Measurements from ENCODE around the gene DLX4. TPM values are rescaled to one million over a fixed set of nuclear protein-coding genes. Genes with fewer than 3 reads are reported as not detected.
A peak's percentile ranks its signal among the peaks of the same experiment; 100 is the strongest.

The DLX4 gene
- total RNA-seq, 2 experiments from 2014 or later, result 0.23 TPM; not detected in 1

DNA sequence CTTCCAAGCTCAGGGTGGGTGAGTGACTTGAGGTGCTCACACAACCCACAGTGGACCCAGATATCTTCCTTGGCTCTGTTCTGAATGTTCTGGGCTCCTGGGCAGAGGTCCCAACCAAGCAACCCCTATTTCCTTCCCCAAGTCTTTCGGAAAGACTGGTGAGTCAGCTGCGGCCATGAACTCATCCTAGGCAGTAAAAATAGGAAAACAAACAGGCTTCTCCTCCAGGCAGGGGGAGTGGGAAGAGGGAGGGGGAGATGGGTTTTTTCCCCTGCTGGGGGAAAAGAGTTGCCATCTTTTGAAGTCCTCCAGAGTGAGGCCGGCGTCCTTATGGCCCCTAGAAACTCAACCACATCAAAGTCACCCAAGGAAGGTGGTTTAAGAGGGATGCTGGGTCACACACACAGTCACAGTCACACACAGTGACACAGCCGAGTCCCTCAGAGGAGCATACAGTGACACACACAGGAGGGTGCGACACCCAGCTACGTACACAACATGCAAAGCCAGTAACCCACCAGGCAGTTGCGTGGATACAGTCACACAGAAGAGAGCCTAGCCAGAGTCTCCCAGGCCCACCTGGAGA, 16.0 kb upstream of the DLX4 start:
- H3K4me1 Mint-ChIP-seq, result no peaks in the 10 kb centered on the region
- H3K36me3 Mint-ChIP-seq, result no peaks in the 10 kb centered on the region
- no peak for ATAC-seq
- CTCF ChIA-PET, result interaction anchor here (0.6 to 12.2 kb wide), 28 partner anchors 9 to 1127 kb away, joined by 3 to 273 read pairs (median 5); partner anchors contain the start of genes DLX3, DLX4 and NXPH3
- no peak for DNase-seq
- no peaks in the 10 kb centered on the region for H3K9me3 Mint-ChIP-seq (ENCODE audit: low read depth)
- H3K4me3 Mint-ChIP-seq, result no peak overlapping the region
- H3K27ac Mint-ChIP-seq, result no peak overlapping the region
- peaks cover 49% of the 10 kb centered on the region for H3K27me3 Mint-ChIP-seq

DNA sequence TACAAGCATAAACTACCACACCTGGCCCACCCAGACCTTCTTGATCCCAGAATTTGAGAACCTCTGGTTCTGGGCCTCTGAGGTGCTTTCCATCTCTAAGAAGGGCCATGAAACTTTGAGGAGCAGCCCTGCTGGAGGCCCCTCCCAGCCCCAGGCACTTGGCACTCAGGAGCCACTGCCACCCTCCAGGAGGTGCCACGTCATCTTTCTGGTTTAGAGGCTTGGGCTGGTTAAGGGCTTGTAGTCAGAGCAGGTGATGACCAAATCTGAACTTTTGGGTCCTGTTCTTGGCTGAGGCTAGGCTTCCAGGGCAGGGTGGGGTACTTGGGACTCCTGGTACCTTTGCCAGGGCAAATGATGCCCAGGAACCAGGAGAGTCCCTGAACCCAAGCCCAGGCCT, 13.8 kb upstream of the DLX4 start:
- H3K36me3 Mint-ChIP-seq, result no peaks in the 10 kb centered on the region
- ATAC-seq, result no peak

DNA sequence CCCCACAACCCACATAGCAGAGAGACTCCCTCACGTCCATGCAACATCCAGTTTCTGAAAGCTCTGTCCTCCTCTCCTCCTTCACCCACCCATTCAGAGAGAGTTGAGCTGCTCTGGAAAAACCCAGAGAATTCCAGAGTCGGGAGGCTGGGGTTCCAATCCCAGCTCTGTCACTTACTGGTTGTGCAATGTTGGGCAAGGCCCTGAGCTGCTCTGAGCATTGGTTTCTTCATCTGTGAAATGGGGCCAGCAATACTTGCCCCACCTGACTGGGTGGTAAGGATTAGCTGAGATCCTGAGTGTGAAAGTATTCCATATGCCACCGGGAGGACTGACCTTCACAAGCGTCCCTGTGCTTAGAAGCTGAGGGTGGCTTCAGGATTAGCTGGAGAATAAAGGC, 12.2 kb upstream of the DLX4 start:
- DNase-seq, result no peak
- Mint-ChIP-seq H3K9me3 (ENCODE audit: low read depth) (no peaks in the 10 kb centered on the region), H3K4me3 (no peak overlapping the region), H3K27me3 (peaks cover 45% of the 10 kb centered on the region), H3K36me3 (no peaks in the 10 kb centered on the region), H3K27ac (no peak overlapping the region), H3K4me1 (no peaks in the 10 kb centered on the region)
- CTCF ChIA-PET, result interaction anchor here (1.3 to 12.2 kb wide), 4 partner anchors 40 to 399 kb away, joined by 3 to 273 read pairs (median 5); partner anchors contain the start of gene DLX3
- no peak for ATAC-seq

More for the DNA sequence above, 13.8 kb upstream of the DLX4 start:
- Mint-ChIP-seq H3K4me3 (no peak overlapping the region), H3K27me3 (peaks cover 46% of the 10 kb centered on the region), H3K9me3 (ENCODE audit: low read depth) (no peaks in the 10 kb centered on the region), H3K27ac (no peak overlapping the region), H3K4me1 (no peaks in the 10 kb centered on the region)
- CTCF ChIA-PET, result interaction anchor here (12.2 kb wide), 1 partner anchor 42 kb away, joined by 273 read pairs; the partner anchor contains the start of gene DLX3
- no peak for DNase-seq

- H3K27me3 Mint-ChIP-seq, result peaks cover 43% of the 10 kb centered on the region
- no peak overlapping the region for H3K27ac Mint-ChIP-seq
- ATAC-seq, result no peak
- H3K36me3 Mint-ChIP-seq, result no peaks in the 10 kb centered on the region
- no peak for DNase-seq
- H3K4me1 Mint-ChIP-seq, result no peaks in the 10 kb centered on the region
- no peak overlapping the region for H3K4me3 Mint-ChIP-seq
- H3K9me3 Mint-ChIP-seq (ENCODE audit: low read depth), result no peaks in the 10 kb centered on the region
- CTCF ChIA-PET, result interaction anchor here (1.3 to 12.2 kb wide), 4 partner anchors 39 to 400 kb away, joined by 3 to 273 read pairs (median 5); partner anchors contain the start of gene DLX3
Measured at GRCh38 chr17:49957350-49957749, 11.6 kb upstream of the DLX4 start.

GRCh38 chr17:49958723-49959122, 10.3 kb upstream of the DLX4 start:
- Mint-ChIP-seq H3K9me3 (ENCODE audit: low read depth) (no peaks in the 10 kb centered on the region), H3K4me3 (no peak overlapping the region), H3K27ac (no peak overlapping the region), H3K36me3 (peaks cover 2% of the 10 kb centered on the region), H3K4me1 (peaks cover 6% of the 10 kb centered on the region), H3K27me3 (peaks cover 48% of the 10 kb centered on the region)
- DNase-seq (no peak), ATAC-seq (no peak)
- CTCF ChIA-PET, result interaction anchor here (0.8 to 12.2 kb wide), 2 partner anchors 10 to 38 kb away, joined by 3 to 273 read pairs; partner anchors contain the start of gene DLX3

GRCh38 chr17:49959183-49959935, 9.6 kb upstream of the DLX4 start:
- DNase-seq (no peak), ATAC-seq (no peak)
- Mint-ChIP-seq H3K4me1 (peaks cover 9% of the 10 kb centered on the region), H3K36me3 (peaks cover 2% of the 10 kb centered on the region), H3K9me3 (ENCODE audit: low read depth) (no peaks in the 10 kb centered on the region), H3K27me3 (peaks cover 49% of the 10 kb centered on the region), H3K27ac (no peak overlapping the region), H3K4me3 (no peak overlapping the region)
- CTCF ChIA-PET, result interaction anchor here (0.6 to 12.2 kb wide), 3 partner anchors 9 to 124 kb away, joined by 3 to 273 read pairs (median 3); partner anchors contain the start of gene DLX3

- H3K27me3 Mint-ChIP-seq, result peaks cover 68% of the 10 kb centered on the region
- no peak overlapping the region for H3K4me3 Mint-ChIP-seq
- H3K9me3 Mint-ChIP-seq (ENCODE audit: low read depth), result no peaks in the 10 kb centered on the region
- H3K27ac Mint-ChIP-seq, result no peak overlapping the region
- CTCF ChIA-PET, result interaction anchor here (1.2 to 4.3 kb wide), 3 partner anchors 10 to 35 kb away, joined by 3 to 27 read pairs (median 3); no protein-coding TSS in a partner anchor
- DNase-seq (no peak), ATAC-seq (no peak)
- peaks cover 3% of the 10 kb centered on the region for H3K36me3 Mint-ChIP-seq
- peaks cover 19% of the 10 kb centered on the region for H3K4me1 Mint-ChIP-seq
Measured at GRCh38 chr17:49962599-49963308, 6.2 kb upstream of the DLX4 start.

- Mint-ChIP-seq H3K36me3 (peaks cover 3% of the 10 kb centered on the region), H3K27ac (no peak overlapping the region), H3K4me1 (peaks cover 24% of the 10 kb centered on the region), H3K27me3 (peaks cover 73% of the 10 kb centered on the region), H3K9me3 (ENCODE audit: low read depth) (no peaks in the 10 kb centered on the region), H3K4me3 (no peak overlapping the region)
- ATAC-seq (no peak), DNase-seq (no peak)
- CTCF ChIA-PET, result interaction anchor here (1.3 to 4.3 kb wide), 2 partner anchors 11 to 34 kb away, joined by 4 to 27 read pairs; no protein-coding TSS in a partner anchor
Measured at GRCh38 chr17:49963309-49963625, 5.7 kb upstream of the DLX4 start.

DNA sequence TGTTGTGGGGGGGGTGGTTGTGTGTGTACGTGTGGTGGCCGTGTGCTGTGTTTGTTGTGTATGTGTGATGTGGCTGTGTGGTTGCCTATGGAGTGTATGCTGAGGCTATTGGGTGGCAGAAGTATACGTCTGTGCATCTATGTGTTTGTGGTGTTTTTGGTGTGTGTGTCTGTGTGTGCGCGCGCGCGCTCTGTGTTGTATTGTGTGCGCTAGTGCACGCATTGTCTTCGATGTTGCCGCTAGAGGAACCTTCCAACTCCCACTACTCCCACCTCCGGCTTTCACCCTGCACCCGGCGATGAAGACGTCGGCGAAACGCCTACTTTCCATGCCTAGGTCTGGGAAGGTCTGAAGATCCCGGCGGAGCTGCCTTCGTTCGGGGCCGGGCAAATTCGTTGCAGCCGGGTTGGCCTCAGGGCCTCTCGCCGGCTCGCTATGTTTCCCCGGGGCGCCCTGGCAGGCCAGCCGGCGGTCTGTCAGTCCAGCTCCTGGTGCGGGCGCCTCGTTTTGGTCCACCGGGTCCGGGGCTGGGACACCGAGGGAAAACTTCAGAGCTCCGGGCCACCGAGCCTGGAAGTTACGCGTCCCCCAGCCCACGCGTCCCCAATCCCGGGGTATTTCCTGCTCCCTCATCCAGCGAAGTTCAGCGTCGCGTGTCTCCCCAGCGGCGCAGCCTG, 5.2 kb upstream of the DLX4 start:
- Mint-ChIP-seq H3K27ac (peak overlapping the region; percentile 45), H3K4me1 (peaks cover 24% of the 10 kb centered on the region), H3K4me3 (no peak overlapping the region), H3K27me3 (peaks cover 75% of the 10 kb centered on the region), H3K36me3 (peaks cover 3% of the 10 kb centered on the region), H3K9me3 (ENCODE audit: low read depth) (no peaks in the 10 kb centered on the region)
- DNase-seq, result no peak
- CTCF ChIA-PET, result interaction anchor here (1.3 to 4.3 kb wide), 2 partner anchors 11 to 34 kb away, joined by 4 to 27 read pairs; no protein-coding TSS in a partner anchor
- ATAC-seq, result no peak

DNA sequence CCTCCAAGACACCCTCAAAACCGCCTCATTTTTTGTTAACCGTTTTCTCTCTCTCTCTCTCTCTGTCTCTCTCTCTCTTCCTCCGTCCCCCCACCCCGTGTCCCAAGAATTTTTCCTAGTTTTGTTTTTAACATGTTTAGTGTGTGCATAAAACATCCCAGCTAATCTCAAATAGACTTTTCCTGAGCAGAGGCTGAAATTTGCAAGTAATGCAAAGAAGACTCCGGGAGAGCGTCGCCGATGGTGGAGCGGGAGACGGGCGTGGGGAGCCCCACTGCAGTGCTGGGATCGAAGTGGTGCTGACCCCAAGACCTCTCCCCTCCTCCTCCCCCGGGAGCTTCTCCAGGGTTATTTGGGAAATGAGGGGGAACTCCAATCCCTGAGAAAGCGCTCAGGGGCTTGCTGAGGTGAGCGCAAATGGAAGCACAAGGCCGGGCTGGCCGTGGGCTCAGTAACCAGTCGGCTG, 4.7 kb upstream of the DLX4 start:
- Mint-ChIP-seq H3K9me3 (ENCODE audit: low read depth) (no peaks in the 10 kb centered on the region), H3K27ac (peak overlapping the region; percentile 45), H3K4me1 (peaks cover 24% of the 10 kb centered on the region), H3K27me3 (peaks cover 79% of the 10 kb centered on the region), H3K4me3 (no peak overlapping the region), H3K36me3 (peaks cover 3% of the 10 kb centered on the region)
- CTCF ChIA-PET, result interaction anchor here (1.1 to 4.3 kb wide), 3 partner anchors 12 to 123 kb away, joined by 3 to 27 read pairs (median 4); no protein-coding TSS in a partner anchor
- ATAC-seq (no peak), DNase-seq (no peak)

DNA sequence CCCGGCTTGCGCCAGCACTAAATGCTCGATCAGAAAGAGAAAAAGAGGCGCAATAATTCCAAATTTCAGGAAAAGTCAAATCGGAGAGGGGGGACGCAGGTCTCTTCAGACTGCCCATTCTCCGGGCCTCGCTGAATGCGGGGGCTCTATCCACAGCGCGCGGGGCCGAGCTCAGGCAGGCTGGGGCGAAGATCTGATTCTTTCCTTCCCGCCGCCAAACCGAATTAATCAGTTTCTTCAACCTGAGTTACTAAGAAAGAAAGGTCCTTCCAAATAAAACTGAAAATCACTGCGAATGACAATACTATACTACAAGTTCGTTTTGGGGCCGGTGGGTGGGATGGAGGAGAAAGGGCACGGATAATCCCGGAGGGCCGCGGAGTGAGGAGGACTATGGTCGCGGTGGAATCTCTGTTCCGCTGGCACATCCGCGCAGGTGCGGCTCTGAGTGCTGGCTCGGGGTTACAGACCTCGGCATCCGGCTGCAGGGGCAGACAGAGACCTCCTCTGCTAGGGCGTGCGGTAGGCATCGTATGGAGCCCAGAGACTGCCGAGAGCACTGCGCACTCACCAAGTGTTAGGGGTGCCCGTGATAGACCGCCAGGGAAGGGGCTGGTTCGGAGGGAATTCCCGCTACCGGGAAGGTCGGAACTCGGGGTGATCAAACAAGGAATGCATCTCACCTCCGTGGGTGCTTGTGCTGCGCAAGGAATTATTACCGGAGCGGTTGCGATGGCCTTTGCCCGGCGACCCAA, 4.0 kb upstream of the DLX4 start:
- CTCF ChIA-PET, result interaction anchor here (1.0 to 4.3 kb wide), 4 partner anchors 30 to 123 kb away, joined by 3 to 27 read pairs (median 14); partner anchors contain the start of gene DLX3
- ATAC-seq (no peak), DNase-seq (peak; percentile 54)
- Mint-ChIP-seq H3K4me3 (no peak overlapping the region), H3K4me1 (peaks cover 27% of the 10 kb centered on the region), H3K27ac (peak overlapping the region; percentile 64), H3K9me3 (ENCODE audit: low read depth) (no peaks in the 10 kb centered on the region), H3K27me3 (peaks cover 78% of the 10 kb centered on the region), H3K36me3 (peaks cover 3% of the 10 kb centered on the region)

- H3K27ac Mint-ChIP-seq, result no peak overlapping the region
- DNase-seq (no peak), ATAC-seq (no peak)
- H3K9me3 Mint-ChIP-seq (ENCODE audit: low read depth), result no peaks in the 10 kb centered on the region
- peaks cover 3% of the 10 kb centered on the region for H3K36me3 Mint-ChIP-seq
- H3K4me1 Mint-ChIP-seq, result peaks cover 27% of the 10 kb centered on the region
- CTCF ChIA-PET, result interaction anchor here (0.8 to 2.6 kb wide), 5 partner anchors 29 to 409 kb away, joined by 3 to 25 read pairs (median 3); partner anchors contain the start of gene DLX3
- peaks cover 84% of the 10 kb centered on the region for H3K27me3 Mint-ChIP-seq
- no peak overlapping the region for H3K4me3 Mint-ChIP-seq
Measured at GRCh38 chr17:49965524-49965909, 3.5 kb upstream of the DLX4 start.

Data from activated CD8-positive, alpha-beta memory T cell treated with anti-CD3 and anti-CD28 coated beads, Interleukin-2, amount 10 ng/mL, durations not matched to agents 7 days and 5 days (primary cell).